Epidermal melanocyte (primary cell): ENCODE data around the gene KRTAP7-1.

ENCODE experiments used
- DNase-seq: peaks from one replicate; pipeline ENCODE4 v3.0.0; 2011; ENCODE audit warnings: low spot score; ENCODE audit not compliant: insufficient read length

The KRTAP7-1 gene, protein sequence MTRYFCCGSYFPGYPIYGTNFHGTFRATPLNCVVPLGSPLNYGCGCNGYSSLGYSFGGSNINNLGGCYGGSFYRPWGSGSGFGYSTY

GRCh38 chr21:30829659-30830058 is at the start of gene KRTAP7-1:
Gene KRTAP7-1, minus strand, starts transcription at chr21:30829759. Its CDS starts 61 bp downstream, at chr21:30829698.
- DNase-seq, result no peak

DNA sequence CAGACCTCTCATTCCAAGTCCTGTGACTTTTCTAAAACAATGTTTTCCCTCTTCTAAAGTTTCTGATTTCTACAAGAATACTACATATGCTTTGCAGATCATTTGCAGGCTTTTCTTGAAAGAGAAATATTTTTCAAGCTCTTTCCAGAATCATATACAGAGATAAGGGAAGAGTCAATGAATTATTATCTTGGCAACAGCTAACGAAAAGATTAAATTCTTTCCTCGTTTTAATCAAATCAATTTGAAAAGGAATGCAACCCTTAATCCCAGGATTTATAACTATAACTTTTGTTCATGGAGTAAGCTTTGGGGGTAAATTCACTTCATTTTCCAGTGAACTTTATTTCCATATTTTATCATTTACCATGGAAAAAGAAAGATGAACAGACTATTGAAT is 45.0 kb upstream of the KRTAP7-1 start:
- no peak for DNase-seq

DNA sequence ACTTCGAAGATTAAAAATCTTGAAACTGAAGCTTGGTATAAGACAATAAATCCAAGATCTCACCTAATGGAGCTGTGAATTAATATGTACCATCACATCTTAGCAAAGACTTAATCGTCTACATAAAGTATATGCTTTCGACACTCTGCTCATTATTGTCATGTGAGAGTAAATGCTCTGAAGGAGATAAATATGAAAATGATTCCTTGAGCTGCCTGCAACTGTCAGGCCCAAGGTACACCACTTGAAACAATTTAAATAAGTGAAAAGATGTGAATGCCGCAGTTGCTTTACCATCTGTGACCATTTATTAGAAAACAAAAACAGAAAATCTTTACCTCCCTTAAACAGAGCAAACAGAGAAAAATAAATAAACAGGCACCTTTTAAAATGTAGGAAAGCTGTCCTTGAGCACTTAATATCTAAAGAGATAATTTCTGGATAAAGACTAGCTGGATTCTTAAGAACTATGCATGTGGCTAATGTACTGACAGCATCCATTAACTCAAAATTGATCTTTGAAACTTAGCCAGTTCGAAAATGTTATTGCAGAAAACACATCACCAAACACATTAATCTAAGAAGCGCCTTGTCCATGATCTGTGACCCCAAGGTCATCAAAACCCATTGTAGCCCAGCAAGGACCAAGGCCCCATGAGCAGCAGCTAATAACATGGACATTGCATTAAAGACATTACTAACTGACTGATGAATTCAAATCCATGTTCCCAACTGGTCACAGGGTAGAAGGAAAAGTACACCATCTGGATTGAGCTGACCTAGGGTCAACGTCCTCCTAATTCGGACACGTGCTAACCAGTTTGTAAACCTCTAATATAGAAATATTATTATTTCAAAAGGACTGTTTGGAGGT is 18.3 kb upstream of the KRTAP7-1 start:
- DNase-seq, result no peak

DNA sequence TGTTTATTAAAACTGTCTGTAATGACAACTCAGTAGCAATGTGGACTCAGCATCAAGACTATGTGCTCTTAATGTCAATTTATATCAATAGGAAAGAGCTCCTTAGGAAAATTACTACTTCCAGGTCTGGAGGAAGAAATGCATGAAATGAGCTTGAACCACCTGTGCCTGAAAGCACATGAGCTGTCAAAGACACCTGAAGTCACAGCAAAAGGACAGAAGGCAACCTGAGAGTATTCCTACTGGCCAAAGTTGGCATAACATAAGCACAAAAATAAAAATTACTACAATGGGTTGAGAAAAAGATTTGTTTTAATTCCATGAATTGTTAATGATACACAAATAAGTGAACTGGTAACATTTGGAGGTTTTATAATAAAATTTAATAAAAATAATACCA is 13.4 kb upstream of the KRTAP7-1 start:
- DNase-seq, result no peak

- DNase-seq, result no peak
Observed at GRCh38 chr21:30839304-30839703, 9.7 kb upstream of the KRTAP7-1 start.

DNA sequence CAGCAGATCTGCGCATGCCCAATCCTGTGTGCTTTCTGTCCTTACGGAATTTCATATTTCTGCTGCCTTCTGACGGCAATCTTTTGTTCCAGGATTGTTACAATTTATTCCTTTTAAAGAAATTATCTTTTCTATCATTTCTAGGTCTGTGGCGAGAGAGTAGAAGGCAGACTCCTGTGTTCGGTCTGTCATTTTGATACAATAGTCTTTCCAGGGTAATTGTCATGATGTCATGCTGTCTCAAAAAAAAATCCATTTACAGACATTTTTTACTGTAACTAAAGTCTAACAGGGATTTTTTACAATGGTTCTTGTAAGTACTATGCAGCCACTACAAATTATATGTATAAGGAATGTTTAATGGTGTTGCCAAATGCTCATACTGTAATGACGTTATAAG is 9.0 kb upstream of the KRTAP7-1 start:
- DNase-seq, result no peak

GRCh38 chr21:30831194-30831765 is 1.7 kb upstream of the KRTAP7-1 start:
- DNase-seq, result no peak

GRCh38 chr21:30818837-30819610 is 10.5 kb downstream of the KRTAP7-1 start:
- DNase-seq, result no peak

GRCh38 chr21:30813174-30813573 is 16.4 kb downstream of the KRTAP7-1 start, which contains the start of gene KRTAP8-1:
Gene KRTAP8-1, minus strand, starts transcription at chr21:30813274. Its CDS starts 54 bp downstream, at chr21:30813220.
- no peak for DNase-seq

DNA sequence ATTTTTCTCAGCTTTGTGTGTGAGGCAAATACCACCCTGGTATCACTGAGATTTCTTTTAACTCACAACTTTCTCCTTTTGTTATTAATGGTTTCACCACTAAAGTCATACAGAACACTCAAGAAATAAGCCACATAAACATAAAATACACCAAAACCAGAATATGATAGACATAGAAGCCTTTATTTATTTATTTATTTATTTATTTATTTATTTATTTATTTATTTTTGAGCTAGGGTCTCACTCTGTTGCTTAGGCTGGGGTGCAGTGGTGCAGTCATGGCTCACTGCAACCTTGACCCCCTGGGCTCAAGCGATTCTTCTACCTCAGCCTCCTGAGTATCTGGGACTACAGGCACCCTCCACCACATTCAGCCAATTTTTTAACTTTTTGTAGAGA is 29.0 kb downstream of the KRTAP7-1 start:
- no peak for DNase-seq

- no peak for DNase-seq
Observed at GRCh38 chr21:30793581-30794314, 35.8 kb downstream of the KRTAP7-1 start.

DNA sequence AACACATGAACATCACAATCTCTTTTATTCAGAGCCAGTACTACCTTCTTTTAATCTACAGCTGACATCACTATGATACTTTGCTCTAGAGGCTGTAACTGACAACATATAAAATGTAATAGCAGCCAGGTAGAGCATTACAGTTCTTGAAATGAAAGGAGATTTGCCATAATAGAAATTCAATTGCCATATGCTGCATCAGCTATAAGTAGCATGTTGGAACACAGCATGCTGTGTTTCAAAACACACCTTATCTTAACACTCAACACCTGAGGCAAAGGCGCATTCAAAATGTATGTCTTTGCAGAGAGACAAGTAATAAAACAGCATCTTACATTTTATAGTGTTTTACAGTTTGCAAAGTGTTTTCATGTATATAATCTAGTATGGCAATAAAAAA is 50.3 kb downstream of the KRTAP7-1 start:
- DNase-seq, result no peak
